CD4-positive, alpha-beta T cell (primary cell): Measurements from ENCODE around the gene CHMP4A. TPM values are rescaled to one million over a fixed set of nuclear protein-coding genes. Genes with fewer than 3 reads are reported as not detected.
A peak's percentile ranks its signal among the peaks of the same experiment; 100 is the strongest.

Experiments used
- ATAC-seq: fragments of 200-7000 bp; cut with Tn5 transposase; one replicate; pipeline ENCODE4 v1.10.0; 2022; ENCODE audit warnings: mild to moderate bottlenecking; ENCODE audit not compliant: poor library complexity
- CTCF ChIA-PET: fragments of 350-600 bp; sonication (Branson Sonifier 250); formaldehyde crosslinking; loops from one replicate; lab custom pipeline; 2021; ENCODE audit warnings: antibody characterized with exemption, inconsistent platforms; lab: Charles Lee
- POLR2A ChIA-PET: fragments of 350-600 bp; sonication (Branson Sonifier 250); formaldehyde crosslinking; loops from one replicate; lab custom pipeline; 2021; ENCODE audit warnings: antibody characterized with exemption, inconsistent platforms; lab: Charles Lee
- DNase-seq, 14 experiments: peaks; one replicate each; pipeline ENCODE4 v3.0.0-alpha.2; 2013 to 2020; ENCODE audit warnings: mixed read lengths in 2 of 14
- H3K27ac ChIP-seq, 2 donors: one replicate each; pipeline versions ENCODE4 v1.5.1 to v1.7.0; 2013; ENCODE audit warnings: low read length in 2 of 2, low read depth in 1 of 2, mild to moderate bottlenecking in 1 of 2
- H3K27me3 ChIP-seq, 2 experiments: 1 replicate in 1 of 2; 2 replicates in 1 of 2; pipeline versions ENCODE4 v1.6.1 to v1.7.0; 2013; ENCODE audit warnings: low read length in 2 of 2, control low read depth in 1 of 2, mild to moderate bottlenecking in 1 of 2, moderate library complexity in 1 of 2; ENCODE audit not compliant: insufficient read depth in 2 of 2, control insufficient read depth in 1 of 2
- H3K36me3 ChIP-seq: one replicate; pipeline ENCODE4 v1.6.1; 2013; ENCODE audit warnings: low read length, control low read depth; ENCODE audit not compliant: insufficient read depth
- H3K4me1 ChIP-seq: one replicate; pipeline ENCODE4 v1.6.1; 2013; ENCODE audit warnings: low read length, control low read depth; ENCODE audit not compliant: insufficient read depth
- H3K4me3 ChIP-seq: one replicate; pipeline ENCODE4 v1.5.1; 2013; ENCODE audit warnings: mild to moderate bottlenecking, low read length, moderate library complexity
- H3K9me3 ChIP-seq, 2 experiments: 1 replicate in 1 of 2; 2 replicates in 1 of 2; pipeline versions ENCODE4 v1.6.1 to v1.7.0; 2013; ENCODE audit warnings: low read length in 2 of 2, mild to moderate bottlenecking in 2 of 2, control low read depth in 1 of 2, moderate library complexity in 1 of 2; ENCODE audit not compliant: control insufficient read depth in 1 of 2, insufficient read depth in 1 of 2
- H3K27ac Mint-ChIP-seq: one replicate; pipeline ENCODE4 v1.8.0; 2020; ENCODE audit warnings: mixed read lengths
- H3K27me3 Mint-ChIP-seq: one replicate; pipeline ENCODE4 v1.8.0; 2021; ENCODE audit warnings: mixed read lengths
- H3K36me3 Mint-ChIP-seq: one replicate; pipeline ENCODE4 v1.8.0; 2021; ENCODE audit warnings: low read depth, mixed read lengths
- H3K4me1 Mint-ChIP-seq: one replicate; pipeline ENCODE4 v1.8.0; 2021; ENCODE audit warnings: low read depth, mixed read lengths
- H3K4me3 Mint-ChIP-seq: one replicate; pipeline ENCODE4 v1.8.0; 2020; ENCODE audit warnings: mild to moderate bottlenecking, mixed read lengths
- H3K9me3 Mint-ChIP-seq: one replicate; pipeline ENCODE4 v1.8.0; 2020; ENCODE audit warnings: mixed read lengths
- intact Hi-C, 2 experiments: fragments of 100-400 bp; cut with DNase I in 1 of 2; cut with micrococcal nuclease in 1 of 2; formaldehyde crosslinking; loops; one replicate each; pipeline versions ENCODE4 v1.15.1 to v1.9.0; 2023 to 2025; cut with DNase I, micrococcal nuclease
- total RNA-seq, 174 experiments: library from RNA in 2 of 174; stranded (reverse) in 2 of 174; gene quantifications; one replicate each; pipeline ENCODE4 v1.2.3 and lab custom pipeline; 2021 to 2026
- TF ChIP-seq, protein P1 (sequence below): fragments of 200-600 bp; IDR thresholded peaks from one replicate; pipeline ENCODE4 v1.8.0; 2022; ENCODE audit warnings: antibody characterized with exemption, mild to moderate bottlenecking

The CHMP4A gene
- total RNA-seq, 2 experiments from 2014 or later: 73.4 to 80.1 TPM

DNA sequence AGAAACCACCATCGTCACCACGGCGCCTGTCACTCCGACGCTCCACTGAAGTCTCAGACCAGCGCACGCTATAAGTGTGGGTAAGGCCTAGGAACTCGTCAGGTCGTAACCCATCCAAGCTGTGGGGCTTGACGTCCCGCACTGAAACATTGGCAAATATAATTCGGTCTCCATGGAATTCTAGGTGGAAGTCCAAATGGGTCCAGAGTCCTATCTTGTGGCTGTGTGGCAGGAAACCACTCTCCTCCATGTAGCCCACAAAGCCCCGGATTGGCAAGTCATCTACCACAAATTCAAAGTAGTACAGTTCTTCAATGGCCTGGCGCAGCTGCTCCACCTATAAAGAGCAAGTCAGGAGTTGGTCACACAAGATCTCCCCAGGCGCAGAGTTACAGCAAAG is 20.4 kb downstream of the CHMP4A start:
- ChIA-PET POLR2A (no interaction called here), CTCF (no interaction called here)
- Mint-ChIP-seq H3K36me3 (peaks cover 62% of the 10 kb centered on the region), H3K27me3 (no peaks in the 10 kb centered on the region), H3K27ac (peak overlapping the region; percentile 77), H3K4me3 (peak overlapping the region; percentile 76), H3K4me1 (peaks cover 61% of the 10 kb centered on the region), H3K9me3 (no peaks in the 10 kb centered on the region)
- ATAC-seq: no peak
- DNase-seq: no peak
- TF ChIP-seq, protein P1, sequence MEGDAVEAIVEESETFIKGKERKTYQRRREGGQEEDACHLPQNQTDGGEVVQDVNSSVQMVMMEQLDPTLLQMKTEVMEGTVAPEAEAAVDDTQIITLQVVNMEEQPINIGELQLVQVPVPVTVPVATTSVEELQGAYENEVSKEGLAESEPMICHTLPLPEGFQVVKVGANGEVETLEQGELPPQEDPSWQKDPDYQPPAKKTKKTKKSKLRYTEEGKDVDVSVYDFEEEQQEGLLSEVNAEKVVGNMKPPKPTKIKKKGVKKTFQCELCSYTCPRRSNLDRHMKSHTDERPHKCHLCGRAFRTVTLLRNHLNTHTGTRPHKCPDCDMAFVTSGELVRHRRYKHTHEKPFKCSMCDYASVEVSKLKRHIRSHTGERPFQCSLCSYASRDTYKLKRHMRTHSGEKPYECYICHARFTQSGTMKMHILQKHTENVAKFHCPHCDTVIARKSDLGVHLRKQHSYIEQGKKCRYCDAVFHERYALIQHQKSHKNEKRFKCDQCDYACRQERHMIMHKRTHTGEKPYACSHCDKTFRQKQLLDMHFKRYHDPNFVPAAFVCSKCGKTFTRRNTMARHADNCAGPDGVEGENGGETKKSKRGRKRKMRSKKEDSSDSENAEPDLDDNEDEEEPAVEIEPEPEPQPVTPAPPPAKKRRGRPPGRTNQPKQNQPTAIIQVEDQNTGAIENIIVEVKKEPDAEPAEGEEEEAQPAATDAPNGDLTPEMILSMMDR: no peak
- H3K27me3 ChIP-seq: no peaks in the 10 kb centered on the region
- intact Hi-C loops: no loop called here
- no peaks in the 10 kb centered on the region for H3K9me3 ChIP-seq
- peaks cover 20% of the 10 kb centered on the region for H3K36me3 ChIP-seq
- H3K4me3 ChIP-seq: no peak overlapping the region
- no peak overlapping the region for H3K27ac ChIP-seq
- H3K4me1 ChIP-seq: peaks cover 51% of the 10 kb centered on the region

DNA sequence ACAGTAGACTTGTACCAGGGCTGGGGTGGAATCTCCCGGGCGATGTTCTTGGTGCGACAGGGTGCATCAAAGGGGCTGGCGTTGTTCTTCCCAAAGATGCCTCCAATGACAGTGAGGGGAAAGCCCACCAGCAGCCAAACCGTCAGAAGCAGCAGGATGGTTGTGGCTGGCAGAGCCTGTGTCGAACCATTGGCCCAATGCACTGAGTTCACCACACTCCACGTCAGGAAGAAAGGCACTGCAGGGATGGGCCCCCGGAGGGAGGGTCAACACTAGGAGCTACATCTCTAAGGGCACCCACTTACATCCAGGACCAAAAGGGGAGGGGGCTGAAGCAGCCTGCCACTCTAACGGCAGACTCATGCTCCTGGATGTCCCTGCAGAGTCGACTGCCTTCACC is 22.9 kb downstream of the CHMP4A start:
- Histone ChIP-seq H3K4me3 (no peak overlapping the region), H3K27me3 (no peaks in the 10 kb centered on the region), H3K27ac (no peak overlapping the region), H3K9me3 (no peaks in the 10 kb centered on the region), H3K36me3 (peaks cover 38% of the 10 kb centered on the region), H3K4me1 (peaks cover 44% of the 10 kb centered on the region)
- no peaks in the 10 kb centered on the region for H3K9me3 Mint-ChIP-seq
- ATAC-seq (no peak), DNase-seq (no peak)
- ChIA-PET POLR2A (interaction anchor here (1.6 to 7.4 kb wide), 2 partner anchors 23 to 29 kb away, joined by 4 to 85 read pairs; partner anchors contain the start of genes CHMP4A and IRF9), CTCF (interaction anchor here (0.7 kb wide), 1 partner anchor 29 kb away, joined by 3 read pairs; the partner anchor contains the start of gene IRF9)
- H3K4me3 Mint-ChIP-seq: no peak overlapping the region
- peaks cover 60% of the 10 kb centered on the region for H3K4me1 Mint-ChIP-seq
- TF ChIP-seq, protein P1: no peak
- peak overlapping the region; percentile 47 for H3K27ac Mint-ChIP-seq
- H3K27me3 Mint-ChIP-seq: no peaks in the 10 kb centered on the region
- peaks cover 63% of the 10 kb centered on the region for H3K36me3 Mint-ChIP-seq
- intact Hi-C loops: no loop called here

DNA sequence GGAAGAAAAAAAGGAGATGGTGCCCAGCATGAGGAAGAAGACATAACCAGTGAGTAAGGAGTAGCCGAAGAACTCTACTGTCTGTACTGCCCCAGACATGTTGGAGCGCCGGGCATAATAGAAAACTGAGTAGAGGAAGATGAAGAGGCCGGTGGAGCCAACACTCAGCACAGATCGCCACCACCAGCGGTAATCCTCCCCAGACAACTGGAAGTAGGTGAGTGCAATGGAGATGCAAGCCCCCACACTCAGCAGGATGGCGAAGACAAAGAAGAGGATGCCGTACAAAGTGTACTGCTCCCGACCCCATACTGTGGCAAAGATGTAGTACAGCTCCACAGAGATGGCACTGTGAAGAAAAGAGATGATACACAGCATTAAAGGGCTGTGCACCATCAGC is 23.8 kb downstream of the CHMP4A start:
- ATAC-seq: no peak
- Histone ChIP-seq H3K27me3 (no peaks in the 10 kb centered on the region), H3K27ac (peak overlapping the region; percentile 52 to 62), H3K4me1 (peaks cover 37% of the 10 kb centered on the region), H3K9me3 (no peaks in the 10 kb centered on the region), H3K4me3 (no peak overlapping the region), H3K36me3 (peaks cover 47% of the 10 kb centered on the region)
- DNase-seq: no peak
- POLR2A ChIA-PET: interaction anchor here (0.7 to 7.4 kb wide), 19 partner anchors 16 to 121 kb away, joined by 3 to 85 read pairs (median 5); partner anchors contain the start of genes CHMP4A, CIDEB, DCAF11 and DHRS1
- CTCF ChIA-PET: interaction anchor here (0.7 to 2.6 kb wide), 7 partner anchors 26 to 144 kb away, joined by 3 to 24 read pairs (median 4); partner anchors contain the start of genes IRF9, MDP1 and RABGGTA
- H3K27me3 Mint-ChIP-seq: no peaks in the 10 kb centered on the region
- peaks cover 60% of the 10 kb centered on the region for H3K36me3 Mint-ChIP-seq
- peak overlapping the region; percentile 91 for H3K27ac Mint-ChIP-seq
- H3K4me1 Mint-ChIP-seq: peaks cover 52% of the 10 kb centered on the region
- no peaks in the 10 kb centered on the region for H3K9me3 Mint-ChIP-seq
- TF ChIP-seq, protein P1: no peak
- intact Hi-C loops: loop anchor here (2.0 to 5.0 kb wide), 4 partner anchors 42 to 75 kb away; partner anchors contain the start of genes PSME2 (in 2 of the 2), RNF31 (in 2 of the 2), DCAF11 (in 1 of the 2) and GMPR2 (in 1 of the 2)
- H3K4me3 Mint-ChIP-seq: no peak overlapping the region
